Dedifferentiated amniotic fluid mesenchymal stem cell (primary cell): ENCODE measurements around the gene DYNC2H1.

ENCODE experiments used
- DNase-seq: peaks from one replicate; pipeline ENCODE4 v3.0.0-alpha.2; 2016; ENCODE audit errors: extremely low spot score

Gene DYNC2H1

DNA sequence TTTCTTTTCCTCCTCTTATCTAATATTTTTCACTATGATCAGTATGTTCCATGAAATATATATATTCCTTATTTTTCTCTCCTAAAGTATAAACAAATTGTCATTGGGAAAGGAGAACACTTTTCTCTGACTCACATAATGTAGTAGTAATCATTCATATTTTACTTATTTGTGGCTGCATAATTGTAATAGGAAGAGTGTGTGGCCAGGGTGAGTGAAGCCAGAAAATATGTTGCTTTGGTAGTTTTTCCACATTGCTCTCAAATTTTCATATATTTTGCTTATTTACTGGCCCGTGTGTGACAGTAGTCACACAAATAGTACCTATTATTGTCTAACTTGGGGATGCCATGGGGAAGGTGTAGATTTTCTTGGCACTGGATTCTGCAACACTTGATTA lies 172.1 kb downstream of the DYNC2H1 start:
- DNase-seq: no peak

DNA sequence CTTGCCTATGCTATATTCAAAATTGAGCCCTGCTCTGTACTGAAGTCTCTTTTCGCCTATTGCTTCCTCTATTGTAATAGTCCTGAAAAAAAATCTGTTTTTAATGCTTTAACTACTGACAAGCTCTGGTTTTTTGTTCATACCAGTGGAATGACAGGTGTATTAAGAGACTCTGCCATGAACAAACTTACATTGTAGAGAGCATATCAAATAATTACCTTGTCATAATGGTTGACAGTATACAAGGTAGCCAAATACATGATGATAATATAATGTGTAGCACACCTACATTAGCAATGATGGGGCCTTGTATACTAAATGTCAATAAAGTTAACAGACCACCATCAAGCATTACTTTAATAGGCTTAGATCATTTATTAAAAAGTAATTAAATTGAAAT lies 175.0 kb downstream of the DYNC2H1 start:
- no peak for DNase-seq

- DNase-seq: no peak
These were observed 185.3 kb downstream of the DYNC2H1 start for GRCh38 chr11:103294516-103294915.

DNA sequence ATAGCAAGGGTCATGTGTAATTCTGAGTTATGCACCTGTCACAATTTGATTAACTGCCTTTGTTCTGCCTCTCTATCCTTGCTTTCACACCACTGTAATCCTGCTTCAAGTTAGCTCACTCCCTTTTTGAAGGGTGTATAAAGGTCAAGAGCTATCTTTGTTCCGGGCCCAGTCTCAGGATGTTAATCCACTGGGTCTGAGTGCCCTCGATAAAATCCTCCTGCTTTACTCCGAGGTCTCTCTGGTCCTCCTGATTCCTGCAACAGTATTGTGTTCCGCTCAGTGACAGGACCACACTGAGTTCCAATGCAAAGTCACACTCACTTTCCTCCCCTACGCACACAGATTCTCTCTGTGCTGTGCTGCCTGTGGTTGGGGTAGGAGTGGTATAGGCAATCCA lies 186.5 kb downstream of the DYNC2H1 start:
- no peak for DNase-seq

GRCh38 chr11:103297900-103298299 lies 188.7 kb downstream of the DYNC2H1 start:
- DNase-seq: no peak

DNA sequence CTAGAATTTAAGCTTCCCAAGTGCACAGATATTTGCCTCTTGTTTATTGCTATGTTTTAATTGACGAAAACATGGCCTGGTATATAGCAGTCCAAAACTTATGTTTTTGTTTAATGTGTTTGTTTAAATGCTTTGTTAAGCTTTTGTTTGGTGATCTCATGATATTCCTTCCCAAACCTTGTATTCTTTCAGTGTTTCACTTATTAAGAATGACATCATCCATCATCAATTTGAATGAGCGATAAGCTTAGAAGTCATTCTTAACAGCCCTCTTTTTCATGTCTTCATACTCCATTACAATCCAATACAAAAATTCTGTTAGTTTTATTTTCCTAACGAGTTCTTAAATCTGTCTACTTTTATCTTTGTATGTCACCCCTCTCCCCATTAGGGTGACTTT lies 206.0 kb downstream of the DYNC2H1 start:
- DNase-seq: no peak

GRCh38 chr11:103317118-103317517 lies 207.9 kb downstream of the DYNC2H1 start:
- no peak for DNase-seq

DNA sequence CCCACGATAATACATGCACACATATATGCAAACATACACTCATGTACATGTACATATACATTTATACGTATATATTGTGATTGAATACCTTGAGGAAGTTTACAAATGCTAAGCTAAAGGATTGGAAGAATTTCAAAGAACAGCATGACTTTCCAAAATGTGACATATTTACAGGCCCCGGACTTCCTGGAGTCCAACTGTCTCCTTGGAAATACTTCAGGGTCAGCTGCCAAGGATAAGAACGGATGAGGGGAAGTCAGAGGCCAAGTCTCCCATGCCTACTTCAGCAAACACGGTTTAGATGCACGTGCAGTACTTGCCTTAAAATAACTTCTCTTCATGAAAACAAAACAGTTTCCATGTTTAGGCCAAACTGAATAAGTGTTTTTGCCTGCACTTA lies 213.6 kb downstream of the DYNC2H1 start:
- DNase-seq: no peak

DNA sequence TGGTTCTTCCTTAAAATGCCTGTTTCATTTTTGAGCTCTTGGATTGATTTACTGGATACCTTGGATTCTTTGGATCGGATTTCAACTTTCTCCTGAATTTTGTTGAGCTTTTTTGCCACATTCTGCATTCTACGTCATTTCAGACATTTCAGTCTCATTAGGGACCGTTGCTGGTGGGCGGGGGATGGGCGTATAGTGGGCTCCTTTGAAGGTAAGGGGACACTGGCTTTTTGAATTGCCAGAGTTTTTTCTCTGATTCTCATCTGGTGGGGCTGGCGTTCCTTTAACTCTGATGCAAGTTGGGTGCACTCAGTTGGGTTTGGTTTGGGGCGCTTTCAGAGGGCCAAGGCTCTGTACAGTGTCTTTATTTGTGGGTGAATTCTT lies 216.5 kb downstream of the DYNC2H1 start:
- DNase-seq: no peak

- peak; percentile 75 for DNase-seq
These were observed 217.0 kb downstream of the DYNC2H1 start for GRCh38 chr11:103326070-103326794.

GRCh38 chr11:103327721-103328120 lies 218.5 kb downstream of the DYNC2H1 start:
- no peak for DNase-seq

DNA sequence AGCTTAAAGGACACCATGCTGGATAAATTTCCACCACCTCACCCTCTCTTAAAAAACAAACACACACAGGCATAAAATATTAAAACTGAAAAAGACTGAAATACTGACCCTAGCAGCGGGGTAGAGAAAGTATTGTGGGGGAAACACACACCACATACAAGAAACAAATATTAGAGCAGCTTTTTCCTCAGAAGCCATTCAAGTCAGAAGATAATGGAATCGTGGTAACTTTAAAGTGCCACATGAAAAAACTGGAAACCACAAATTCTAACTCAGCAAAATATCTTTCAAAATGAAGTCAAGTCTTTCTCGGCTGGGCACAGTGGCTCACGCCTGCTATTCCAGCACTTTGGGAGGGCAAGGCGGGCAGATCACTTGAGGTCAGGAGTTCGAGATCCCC lies 223.2 kb downstream of the DYNC2H1 start:
- no peak for DNase-seq

- DNase-seq: no peak
These were observed 229.6 kb downstream of the DYNC2H1 start for GRCh38 chr11:103338621-103339484.

- DNase-seq: no peak
These were observed 230.2 kb downstream of the DYNC2H1 start for GRCh38 chr11:103339485-103339857.

DNA sequence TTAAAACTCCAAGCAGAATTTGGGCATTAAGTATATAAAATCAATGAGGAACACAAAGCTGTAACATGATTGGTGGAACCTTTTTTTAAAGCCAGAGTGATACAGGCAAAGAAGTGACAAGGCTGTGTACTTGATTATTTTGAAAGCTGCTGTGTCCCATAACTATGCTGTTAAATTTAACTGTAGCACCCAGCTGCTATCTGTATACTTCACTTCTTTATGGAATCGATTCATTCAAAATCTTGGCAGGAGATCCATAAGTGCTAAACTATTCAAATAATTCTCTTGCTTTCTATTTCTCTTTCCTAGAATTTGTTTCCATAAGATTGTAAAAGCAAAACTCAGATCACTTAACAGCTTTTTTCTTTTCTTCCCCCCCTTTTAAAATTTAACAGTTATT lies 231.7 kb downstream of the DYNC2H1 start:
- DNase-seq: no peak

DNA sequence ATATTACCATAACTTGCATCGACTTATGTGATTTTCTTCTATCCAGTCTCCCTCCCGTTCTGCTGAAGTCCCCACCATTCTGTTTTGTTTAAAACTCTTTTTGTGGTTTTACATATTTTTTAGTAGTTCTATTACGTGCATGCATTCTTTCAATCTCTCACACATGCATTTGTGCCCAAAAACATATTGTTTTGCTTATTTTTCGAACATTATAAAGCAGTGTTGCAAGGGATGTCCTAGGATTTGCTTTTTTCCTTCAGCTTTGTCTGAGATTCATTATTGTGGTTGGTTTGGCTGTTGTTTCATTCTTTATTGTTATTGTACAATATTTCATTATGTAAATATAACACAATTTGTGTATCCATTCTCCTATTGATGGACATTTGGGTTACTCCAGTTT lies 235.7 kb downstream of the DYNC2H1 start:
- no peak for DNase-seq

DNA sequence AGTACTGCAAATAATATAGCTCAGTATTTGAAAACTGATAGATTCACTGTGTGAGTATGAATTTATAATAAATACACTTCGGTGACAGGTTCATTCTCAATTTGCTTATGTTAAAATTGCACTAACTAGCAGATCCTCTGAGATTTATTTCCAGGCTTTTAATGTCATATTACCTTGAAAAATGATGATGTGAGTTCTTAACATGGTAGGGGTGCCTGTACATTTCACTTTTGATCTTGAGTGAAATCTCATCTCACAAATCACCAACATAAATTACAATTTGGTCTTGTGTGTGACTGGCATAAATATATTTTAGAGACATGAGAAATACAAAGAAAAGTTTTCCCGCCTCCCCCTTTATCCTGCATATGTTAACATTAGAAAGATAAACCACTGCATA lies 240.4 kb downstream of the DYNC2H1 start:
- no peak for DNase-seq

- DNase-seq: no peak
These were observed 245.4 kb downstream of the DYNC2H1 start for GRCh38 chr11:103354656-103355055.

- no peak for DNase-seq
These were observed 249.0 kb downstream of the DYNC2H1 start for GRCh38 chr11:103358251-103358650.

DNA sequence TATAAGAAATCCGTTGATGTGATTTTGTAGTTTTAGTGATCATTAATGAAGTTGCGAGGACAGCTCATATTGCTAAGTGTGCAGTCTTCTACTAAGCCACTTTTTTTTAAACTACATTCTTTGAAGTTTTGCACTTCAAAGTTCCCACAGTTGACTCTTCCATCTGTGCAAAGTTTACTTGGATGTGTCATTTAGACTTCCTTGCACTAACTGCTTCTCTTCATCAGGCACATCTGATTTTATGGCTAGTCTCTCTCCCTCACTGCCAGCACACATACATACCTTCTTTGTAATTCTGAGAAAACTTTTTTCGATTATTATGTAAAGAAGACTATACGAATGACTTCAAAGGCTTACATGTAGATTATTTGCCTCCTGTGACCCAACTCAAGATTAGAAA lies 250.0 kb downstream of the DYNC2H1 start:
- DNase-seq: no peak

- no peak for DNase-seq
These were observed 255.5 kb downstream of the DYNC2H1 start for GRCh38 chr11:103364687-103365086.

DNA sequence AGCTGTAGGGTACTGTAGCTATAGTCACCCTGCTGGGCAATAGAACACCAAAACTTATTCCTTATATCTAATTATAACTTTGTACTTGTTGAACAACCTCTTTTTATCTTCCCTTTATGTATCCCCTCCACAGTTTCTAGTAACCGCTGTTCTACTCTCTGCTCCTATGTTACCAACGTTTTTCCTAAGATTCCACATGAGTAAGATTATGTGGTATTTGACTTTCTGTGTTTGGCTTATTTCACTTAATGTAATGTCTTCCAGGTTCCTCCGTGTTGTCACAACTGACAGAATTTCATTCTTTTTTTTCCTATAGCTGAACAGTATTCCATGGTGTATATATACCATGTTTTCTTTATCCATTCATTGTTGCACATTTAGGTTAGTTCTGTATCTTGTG lies 258.4 kb downstream of the DYNC2H1 start:
- peak; percentile 43 for DNase-seq

DNA sequence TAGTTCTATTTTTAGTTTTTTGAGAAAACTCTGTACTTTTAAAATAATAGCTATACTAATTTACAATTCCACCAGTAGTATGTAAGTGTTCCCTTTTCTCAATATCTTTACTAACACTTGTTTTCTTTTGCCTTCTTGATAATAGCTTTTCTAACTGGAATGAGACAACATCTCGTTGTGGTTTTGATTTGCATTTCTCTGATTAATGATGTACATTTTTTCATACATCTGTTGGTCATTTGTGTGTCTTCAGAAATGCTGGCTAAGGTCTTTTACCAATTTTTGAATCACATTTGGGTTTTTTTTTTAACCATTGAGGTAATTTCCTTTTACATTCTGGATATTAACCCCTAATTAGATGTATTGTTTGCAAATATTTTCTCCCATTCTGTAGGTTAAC lies 258.9 kb downstream of the DYNC2H1 start:
- DNase-seq: no peak
